ENCODE data around the gene HLCS. TPM values are rescaled to one million over a fixed set of nuclear protein-coding genes. Genes with fewer than 3 reads are reported as not detected.

Gene HLCS
- total and polyA plus RNA-seq, 10 of the 15 experiments (the other 5 are each of a cell fraction or from before 2014, with no cell fraction given), result 1.5 to 12.7 (median 9.6) TPM

GRCh38 chr21:36980280-36981048 lies 14.0 kb upstream of the HLCS start (continued):
- TF ChIP-seq CUX1 (IDR thresholded peaks at IDR 0.05; ENCODE audit: insufficient replicate concordance, low read depth, low read length) (no peak), RELB (IDR thresholded peaks at IDR 0.05; ENCODE audit: low read depth) (no peak), LARP7 (IDR thresholded peaks at IDR 0.05) (0 out of 2 replicates have a peak, but pooled peaks have one; percentile 20), EGR1 (IDR thresholded peaks at IDR 0.05; ENCODE audit: borderline replicate concordance in 1 of 2, low read depth in 2 of 2, low read length in 2 of 2) (no peak), EED (IDR thresholded peaks at IDR 0.05; ENCODE audit: low read depth) (no peak), MTA2 (IDR thresholded peaks at IDR 0.05; ENCODE audit: low read depth) (no peak), HDGF (IDR thresholded peaks at IDR 0.05) (no peak), NFYA (IDR thresholded peaks at IDR 0.05; ENCODE audit: borderline replicate concordance, low read depth, low read length) (no peak), YY1 (IDR thresholded peaks at IDR 0.05; ENCODE audit: low read depth, low read length) (no peak)

Measured in GM12878 (cell line).